ENCODE data around the gene ZDHHC11B. TPM values are rescaled to one million over a fixed set of nuclear protein-coding genes. Genes with fewer than 3 reads are reported as not detected.
"Not testable (repeated sequence)": the region's sequence is repeated elsewhere in the genome, so short reads cannot be mapped to it uniquely, and the experiment has no call there.

Gene ZDHHC11B
- polyA plus RNA-seq, 1 donor (not counting 4 experiments of a cell fraction or from before 2014, with no cell fraction given): 0.18 TPM

DNA sequence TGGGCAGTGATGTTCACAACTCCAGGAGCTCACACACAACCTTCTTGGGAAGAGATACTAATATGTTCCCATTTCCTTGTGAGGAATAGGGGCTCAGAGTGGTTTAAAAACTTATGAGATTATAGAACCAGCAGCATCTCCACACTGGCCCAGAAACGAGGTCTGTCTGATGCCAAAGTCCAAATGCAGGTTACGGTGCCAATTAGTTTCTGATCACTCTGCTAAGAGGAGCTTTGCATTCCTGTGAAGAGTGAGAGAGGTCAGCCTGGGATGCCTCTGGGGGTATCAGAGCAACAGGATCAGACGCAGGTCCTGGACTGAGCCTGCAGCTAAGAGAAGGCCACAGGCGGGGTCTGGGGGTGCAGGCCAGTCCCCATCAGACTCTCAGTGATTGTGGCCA lies 61.2 kb downstream of the ZDHHC11B start:
- H3K9me1 ChIP-seq (ENCODE audit: control insufficient read depth, extremely low read depth, insufficient read depth, low read length); H3K4me3 ChIP-seq (ENCODE audit: control insufficient read depth in 2 of 3, extremely low read depth in 1 of 3, insufficient read depth in 2 of 3, low read depth in 1 of 3, low read length in 3 of 3); H3K79me2 ChIP-seq (ENCODE audit: control insufficient read depth, insufficient read depth, low read length); H3K4me1 ChIP-seq (ENCODE audit: control insufficient read depth, extremely low read depth, insufficient read depth, low read length); FAIRE-seq; H3K36me3 ChIP-seq (ENCODE audit: control insufficient read depth in 2 of 2, extremely low read depth in 1 of 2, insufficient read depth in 2 of 2, low read length in 2 of 2); DNase-seq (ENCODE audit: low read depth, low spot score); H3K9ac ChIP-seq (ENCODE audit: control insufficient read depth, extremely low read depth, insufficient read depth, low read length); H3K9me3 ChIP-seq (ENCODE audit: control insufficient read depth, low read depth, low read length); H3K27ac ChIP-seq (ENCODE audit: control insufficient read depth, insufficient read depth, low read length); dilution Hi-C loops (cut with MboI; ENCODE audit: extremely low pct_ligation_motif_present, low sequenced_read_pairs); H4K20me1 ChIP-seq (ENCODE audit: control insufficient read depth, extremely low read depth, insufficient read depth, low read length); H3K27me3 ChIP-seq (ENCODE audit: control insufficient read depth, extremely low read depth, insufficient read depth, low read length); H3K4me2 ChIP-seq (ENCODE audit: control insufficient read depth, extremely low read depth, insufficient read depth, low read depth, low read length); H2AFZ ChIP-seq (ENCODE audit: control insufficient read depth, low read length): not testable (repeated sequence)

DNA sequence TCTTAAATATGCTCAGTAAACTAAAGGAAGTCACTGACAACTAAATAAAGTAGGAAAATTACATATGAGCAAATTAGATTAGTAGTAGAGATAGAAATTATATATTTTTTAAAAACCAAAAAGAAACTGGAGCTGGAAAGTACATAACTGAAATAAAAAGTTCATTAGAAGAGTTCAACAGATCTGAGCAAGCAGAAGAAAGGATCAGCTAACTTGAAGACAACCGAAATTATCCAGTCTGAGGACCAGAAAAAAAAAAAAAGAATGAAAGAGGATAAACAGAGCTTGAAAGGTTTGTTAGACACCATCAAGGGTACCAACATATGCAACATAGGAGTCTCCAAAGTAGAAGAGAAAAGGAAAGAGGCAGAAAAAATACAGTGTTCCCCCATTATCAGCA lies 65.2 kb downstream of the ZDHHC11B start:
- H3K79me2 ChIP-seq (ENCODE audit: control insufficient read depth, insufficient read depth, low read length); H3K9me3 ChIP-seq (ENCODE audit: control insufficient read depth, low read depth, low read length); H3K9me1 ChIP-seq (ENCODE audit: control insufficient read depth, extremely low read depth, insufficient read depth, low read length); dilution Hi-C loops (cut with MboI; ENCODE audit: extremely low pct_ligation_motif_present, low sequenced_read_pairs); H3K36me3 ChIP-seq (ENCODE audit: control insufficient read depth in 2 of 2, extremely low read depth in 1 of 2, insufficient read depth in 2 of 2, low read length in 2 of 2); H3K27ac ChIP-seq (ENCODE audit: control insufficient read depth, insufficient read depth, low read length); H3K4me3 ChIP-seq (ENCODE audit: control insufficient read depth in 2 of 3, extremely low read depth in 1 of 3, insufficient read depth in 2 of 3, low read depth in 1 of 3, low read length in 3 of 3); H3K27me3 ChIP-seq (ENCODE audit: control insufficient read depth, extremely low read depth, insufficient read depth, low read length); H4K20me1 ChIP-seq (ENCODE audit: control insufficient read depth, extremely low read depth, insufficient read depth, low read length); H3K9ac ChIP-seq (ENCODE audit: control insufficient read depth, extremely low read depth, insufficient read depth, low read length); H2AFZ ChIP-seq (ENCODE audit: control insufficient read depth, low read length); H3K4me2 ChIP-seq (ENCODE audit: control insufficient read depth, extremely low read depth, insufficient read depth, low read depth, low read length); H3K4me1 ChIP-seq (ENCODE audit: control insufficient read depth, extremely low read depth, insufficient read depth, low read length); DNase-seq (ENCODE audit: low read depth, low spot score); FAIRE-seq: not testable (repeated sequence)

- no peak overlapping the region for H3K9ac ChIP-seq (ENCODE audit: control insufficient read depth, extremely low read depth, insufficient read depth, low read length)
- H3K4me3 ChIP-seq (ENCODE audit: control insufficient read depth in 2 of 3, extremely low read depth in 1 of 3, insufficient read depth in 2 of 3, low read depth in 1 of 3, low read length in 3 of 3): no peak overlapping the region
- no peaks in the 10 kb centered on the region for H3K9me3 ChIP-seq (ENCODE audit: control insufficient read depth, low read depth, low read length)
- no peaks in the 10 kb centered on the region for H3K79me2 ChIP-seq (ENCODE audit: control insufficient read depth, insufficient read depth, low read length)
- FAIRE-seq (no peak), DNase-seq (ENCODE audit: low read depth, low spot score) (no peak)
- no peaks in the 10 kb centered on the region for H3K9me1 ChIP-seq (ENCODE audit: control insufficient read depth, extremely low read depth, insufficient read depth, low read length)
- no peaks in the 10 kb centered on the region for H3K4me1 ChIP-seq (ENCODE audit: control insufficient read depth, extremely low read depth, insufficient read depth, low read length)
- dilution Hi-C loops (cut with MboI; ENCODE audit: extremely low pct_ligation_motif_present, low sequenced_read_pairs): no loop called here
- peaks cover 3% of the 10 kb centered on the region for H3K27me3 ChIP-seq (ENCODE audit: control insufficient read depth, extremely low read depth, insufficient read depth, low read length)
- TF ChIP-seq, protein P1, sequence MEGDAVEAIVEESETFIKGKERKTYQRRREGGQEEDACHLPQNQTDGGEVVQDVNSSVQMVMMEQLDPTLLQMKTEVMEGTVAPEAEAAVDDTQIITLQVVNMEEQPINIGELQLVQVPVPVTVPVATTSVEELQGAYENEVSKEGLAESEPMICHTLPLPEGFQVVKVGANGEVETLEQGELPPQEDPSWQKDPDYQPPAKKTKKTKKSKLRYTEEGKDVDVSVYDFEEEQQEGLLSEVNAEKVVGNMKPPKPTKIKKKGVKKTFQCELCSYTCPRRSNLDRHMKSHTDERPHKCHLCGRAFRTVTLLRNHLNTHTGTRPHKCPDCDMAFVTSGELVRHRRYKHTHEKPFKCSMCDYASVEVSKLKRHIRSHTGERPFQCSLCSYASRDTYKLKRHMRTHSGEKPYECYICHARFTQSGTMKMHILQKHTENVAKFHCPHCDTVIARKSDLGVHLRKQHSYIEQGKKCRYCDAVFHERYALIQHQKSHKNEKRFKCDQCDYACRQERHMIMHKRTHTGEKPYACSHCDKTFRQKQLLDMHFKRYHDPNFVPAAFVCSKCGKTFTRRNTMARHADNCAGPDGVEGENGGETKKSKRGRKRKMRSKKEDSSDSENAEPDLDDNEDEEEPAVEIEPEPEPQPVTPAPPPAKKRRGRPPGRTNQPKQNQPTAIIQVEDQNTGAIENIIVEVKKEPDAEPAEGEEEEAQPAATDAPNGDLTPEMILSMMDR (optimal IDR thresholded peaks at IDR 0.05 in 1 of 3, IDR thresholded peaks at IDR 0.05 in 1 of 3, conservative IDR thresholded peaks at IDR 0.05 in 1 of 3; ENCODE audit: extremely low read depth in 1 of 3, insufficient read depth in 2 of 3, low read length in 3 of 3): no peak
- TF ChIP-seq EZH2 (IDR thresholded peaks at IDR 0.05; ENCODE audit: low read length): no peak
- no peak overlapping the region for H2AFZ ChIP-seq (ENCODE audit: control insufficient read depth, low read length)
- H3K36me3 ChIP-seq (ENCODE audit: control insufficient read depth in 2 of 2, extremely low read depth in 1 of 2, insufficient read depth in 2 of 2, low read length in 2 of 2): no peaks in the 10 kb centered on the region
- no peak overlapping the region for H3K4me2 ChIP-seq (ENCODE audit: control insufficient read depth, extremely low read depth, insufficient read depth, low read depth, low read length)
- H3K27ac ChIP-seq (ENCODE audit: control insufficient read depth, insufficient read depth, low read length): no peak overlapping the region
- H4K20me1 ChIP-seq (ENCODE audit: control insufficient read depth, extremely low read depth, insufficient read depth, low read length): no peaks in the 10 kb centered on the region
These were observed 67.4 kb downstream of the ZDHHC11B start for GRCh38 chr5:717143-717542.

DNA sequence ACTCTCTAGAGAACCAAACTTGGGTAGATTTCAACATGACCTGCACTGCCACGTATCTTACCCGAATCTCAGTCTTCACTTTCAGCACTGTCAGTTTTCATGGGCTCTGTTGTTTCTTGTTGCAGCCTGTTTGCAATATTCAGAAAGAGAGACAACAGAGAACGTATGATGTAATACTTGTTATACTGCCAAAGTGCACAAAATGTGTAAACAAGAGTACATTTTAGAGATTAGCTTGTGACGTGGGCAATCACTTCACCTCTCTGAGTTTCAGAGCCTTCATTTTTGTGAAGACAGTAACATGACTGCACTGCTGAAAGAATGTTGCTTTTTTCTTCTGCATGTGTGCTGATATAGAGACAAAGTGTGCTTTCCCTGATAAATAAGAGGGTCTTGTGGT lies 67.8 kb downstream of the ZDHHC11B start:
- H4K20me1 ChIP-seq (ENCODE audit: control insufficient read depth, extremely low read depth, insufficient read depth, low read length); H3K4me3 ChIP-seq (ENCODE audit: control insufficient read depth in 2 of 3, extremely low read depth in 1 of 3, insufficient read depth in 2 of 3, low read depth in 1 of 3, low read length in 3 of 3); DNase-seq (ENCODE audit: low read depth, low spot score); H3K9me1 ChIP-seq (ENCODE audit: control insufficient read depth, extremely low read depth, insufficient read depth, low read length); H3K27me3 ChIP-seq (ENCODE audit: control insufficient read depth, extremely low read depth, insufficient read depth, low read length); H3K27ac ChIP-seq (ENCODE audit: control insufficient read depth, insufficient read depth, low read length); H2AFZ ChIP-seq (ENCODE audit: control insufficient read depth, low read length); H3K9me3 ChIP-seq (ENCODE audit: control insufficient read depth, low read depth, low read length); dilution Hi-C loops (cut with MboI; ENCODE audit: extremely low pct_ligation_motif_present, low sequenced_read_pairs); H3K36me3 ChIP-seq (ENCODE audit: control insufficient read depth in 2 of 2, extremely low read depth in 1 of 2, insufficient read depth in 2 of 2, low read length in 2 of 2); H3K79me2 ChIP-seq (ENCODE audit: control insufficient read depth, insufficient read depth, low read length); H3K9ac ChIP-seq (ENCODE audit: control insufficient read depth, extremely low read depth, insufficient read depth, low read length); H3K4me1 ChIP-seq (ENCODE audit: control insufficient read depth, extremely low read depth, insufficient read depth, low read length); H3K4me2 ChIP-seq (ENCODE audit: control insufficient read depth, extremely low read depth, insufficient read depth, low read depth, low read length): not testable (repeated sequence)
- peak; percentile 66 for FAIRE-seq

All from keratinocyte (primary cell).